ENCODE measurements around the gene PLEKHA4.

DNA sequence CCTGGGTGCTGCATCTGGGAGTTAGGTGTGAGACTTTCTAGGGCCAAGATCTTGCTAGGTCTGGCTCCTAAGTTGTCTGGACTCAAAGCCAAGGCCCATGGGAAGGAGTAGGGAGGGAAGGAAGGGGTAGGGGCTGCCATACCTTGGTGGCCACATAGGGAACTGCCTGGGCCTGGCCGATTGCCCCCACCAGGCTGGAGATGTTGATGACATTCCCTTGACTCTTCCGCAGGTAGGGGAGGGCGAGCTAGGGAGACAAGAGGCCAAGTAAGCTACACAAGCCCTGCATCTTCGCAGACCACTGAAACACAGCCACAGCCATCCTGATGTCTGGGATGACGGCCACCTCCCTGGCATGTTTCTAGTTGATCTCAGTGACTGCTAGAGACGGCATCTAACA is 53.5 kb downstream of the PLEKHA4 start:
- TF ChIP-seq, protein P1, sequence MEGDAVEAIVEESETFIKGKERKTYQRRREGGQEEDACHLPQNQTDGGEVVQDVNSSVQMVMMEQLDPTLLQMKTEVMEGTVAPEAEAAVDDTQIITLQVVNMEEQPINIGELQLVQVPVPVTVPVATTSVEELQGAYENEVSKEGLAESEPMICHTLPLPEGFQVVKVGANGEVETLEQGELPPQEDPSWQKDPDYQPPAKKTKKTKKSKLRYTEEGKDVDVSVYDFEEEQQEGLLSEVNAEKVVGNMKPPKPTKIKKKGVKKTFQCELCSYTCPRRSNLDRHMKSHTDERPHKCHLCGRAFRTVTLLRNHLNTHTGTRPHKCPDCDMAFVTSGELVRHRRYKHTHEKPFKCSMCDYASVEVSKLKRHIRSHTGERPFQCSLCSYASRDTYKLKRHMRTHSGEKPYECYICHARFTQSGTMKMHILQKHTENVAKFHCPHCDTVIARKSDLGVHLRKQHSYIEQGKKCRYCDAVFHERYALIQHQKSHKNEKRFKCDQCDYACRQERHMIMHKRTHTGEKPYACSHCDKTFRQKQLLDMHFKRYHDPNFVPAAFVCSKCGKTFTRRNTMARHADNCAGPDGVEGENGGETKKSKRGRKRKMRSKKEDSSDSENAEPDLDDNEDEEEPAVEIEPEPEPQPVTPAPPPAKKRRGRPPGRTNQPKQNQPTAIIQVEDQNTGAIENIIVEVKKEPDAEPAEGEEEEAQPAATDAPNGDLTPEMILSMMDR (IDR thresholded peaks at IDR 0.05): no peak
- no peak for TF ChIP-seq EP300 (IDR thresholded peaks at IDR 0.05)

All from tibial nerve (tissue), 4 donors.